ENCODE data around the gene NBPF14. TPM values are rescaled to one million over a fixed set of nuclear protein-coding genes. Genes with fewer than 3 reads are reported as not detected.

NBPF14 gene
- total RNA-seq, 1 donor from 2014 or later = 21.7 TPM

Other genes with a start within 250 kb of the NBPF14 start
- not detected in 3 replicates for gene PPIAL4G, start 112.7 kb downstream of the NBPF14 start, total RNA-seq
- 0.85 to 1.6 TPM in 2 of 3 replicates, not detected in the other for gene NUDT4B, start 152.8 kb upstream of the NBPF14 start, total RNA-seq
- 120 to 205 TPM (median 136 TPM) in 3 replicates for gene PDE4DIP, start 248.4 kb upstream of the NBPF14 start, total RNA-seq